HG02840 (cell line): ENCODE results near the gene DCAF6.
"Not testable (repeated sequence)": the region's sequence is repeated elsewhere in the genome, so short reads cannot be mapped to it uniquely, and the experiment has no call there.

ENCODE experiments used
- ATAC-seq: cut with Tn5 transposase; IDR thresholded peaks from one replicate; pipeline ENCODE4 v1.9.1; 2021; ENCODE audit warnings: mild to moderate bottlenecking, moderate library complexity, moderate number of reproducible peaks; ENCODE audit not compliant: unreplicated experiment, low FRiP score

The DCAF6 gene

GRCh38 chr1:168005529-168005928 is 69.0 kb downstream of the DCAF6 start:
- no peak for ATAC-seq

- ATAC-seq: no peak
Measured at GRCh38 chr1:168007691-168008090, 71.2 kb downstream of the DCAF6 start.

DNA sequence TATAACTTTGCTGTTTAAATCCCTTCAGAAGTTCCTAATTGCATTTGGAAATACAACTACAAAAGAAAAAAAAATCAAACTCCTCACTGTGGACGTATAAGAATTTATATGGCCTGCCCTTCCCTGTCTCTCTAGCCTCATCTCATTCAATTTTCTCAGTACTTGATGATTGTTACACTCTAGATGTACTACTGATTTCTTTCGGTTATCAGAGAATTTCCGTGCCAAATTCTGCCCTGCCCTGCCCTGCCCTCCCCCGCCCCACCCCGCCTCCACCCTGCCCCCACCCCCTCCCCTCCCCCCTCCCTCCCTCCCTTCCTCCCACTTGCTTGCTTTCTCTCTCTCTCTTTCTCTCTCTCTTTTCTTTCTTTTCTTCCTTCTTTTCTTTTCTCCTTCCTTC is 72.1 kb downstream of the DCAF6 start:
- no peak for ATAC-seq

DNA sequence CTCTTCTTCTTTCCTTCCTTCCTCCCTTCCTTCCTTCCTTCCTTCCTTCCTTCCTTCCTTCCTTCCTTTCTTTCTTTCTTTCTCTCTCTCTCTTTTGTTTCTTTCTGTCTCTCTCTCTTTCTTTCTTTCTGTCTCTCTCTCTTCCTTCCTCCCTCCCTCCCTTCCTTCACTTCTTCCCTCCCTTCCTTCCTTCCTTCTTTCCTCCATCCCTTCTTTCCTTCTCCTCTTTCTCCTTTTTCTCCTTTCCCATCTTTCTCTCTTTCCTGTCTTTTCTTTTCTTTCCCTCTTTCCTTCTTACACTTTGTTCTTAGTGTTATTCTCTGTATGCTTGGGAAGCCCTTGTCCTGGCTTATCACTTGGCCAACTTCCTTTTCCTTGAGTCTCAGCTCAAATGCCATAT is 72.8 kb downstream of the DCAF6 start:
- no peak for ATAC-seq

DNA sequence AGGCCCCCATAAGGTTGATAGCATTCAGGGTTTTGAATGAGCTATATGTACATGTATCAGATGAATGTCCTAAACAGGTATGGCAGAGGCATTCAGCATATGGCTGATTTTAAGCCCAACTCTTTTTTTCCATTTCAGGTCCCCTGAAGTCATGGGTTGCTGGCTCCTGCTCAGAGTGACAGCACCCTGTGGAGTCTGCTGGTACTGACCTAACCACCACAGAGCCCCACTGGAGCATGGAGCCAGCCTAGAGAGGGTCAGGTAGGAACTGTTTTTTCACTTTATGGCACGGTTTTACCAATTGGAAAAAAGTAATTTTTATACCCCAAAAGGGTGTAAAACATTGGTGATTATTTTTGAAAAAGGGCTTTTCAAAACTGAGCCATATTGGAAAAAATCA is 82.9 kb downstream of the DCAF6 start:
- ATAC-seq: no peak

- ATAC-seq: no peak
Measured at GRCh38 chr1:168031198-168031597, 94.7 kb downstream of the DCAF6 start.

DNA sequence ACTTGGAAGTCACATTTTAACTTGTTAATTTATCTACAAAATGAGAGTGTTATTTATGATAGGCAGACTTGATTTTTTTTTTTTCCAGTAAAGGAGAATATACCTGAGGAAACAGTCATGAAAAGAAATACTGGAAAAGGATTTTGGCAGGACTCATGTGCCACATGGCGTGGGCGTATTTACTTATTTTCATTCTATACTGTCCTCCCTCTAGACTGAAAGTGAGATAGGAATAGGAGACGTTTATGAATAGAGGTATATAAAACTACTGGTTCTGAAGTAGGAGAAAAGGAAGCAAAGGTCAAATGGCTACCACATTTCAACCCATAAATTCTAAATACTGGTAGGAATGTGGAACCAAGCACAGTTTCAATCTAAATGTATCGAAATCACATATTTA is 95.1 kb downstream of the DCAF6 start:
- no peak for ATAC-seq

GRCh38 chr1:168032029-168032428 is 95.5 kb downstream of the DCAF6 start:
- no peak for ATAC-seq

GRCh38 chr1:168035345-168035744 is 98.9 kb downstream of the DCAF6 start:
- no peak for ATAC-seq

DNA sequence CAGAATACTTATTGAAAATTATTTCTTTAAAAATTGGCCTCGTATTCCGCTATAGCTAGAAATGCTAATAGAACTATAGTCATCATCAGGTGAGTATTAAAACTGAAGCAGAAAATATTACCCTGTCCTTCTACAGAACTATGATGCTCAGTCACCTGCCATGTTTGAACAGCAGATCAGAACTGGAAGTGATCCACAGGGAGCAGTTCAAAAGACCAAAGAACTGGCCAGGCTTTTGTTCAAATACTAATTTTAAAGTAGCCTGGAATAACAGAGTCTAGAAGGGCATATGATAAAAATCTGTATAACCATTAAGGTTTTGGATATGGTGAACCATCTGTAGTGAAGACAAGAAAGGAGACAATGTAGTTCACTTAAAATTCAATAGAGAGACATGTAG is 105.9 kb downstream of the DCAF6 start:
- ATAC-seq: no peak

DNA sequence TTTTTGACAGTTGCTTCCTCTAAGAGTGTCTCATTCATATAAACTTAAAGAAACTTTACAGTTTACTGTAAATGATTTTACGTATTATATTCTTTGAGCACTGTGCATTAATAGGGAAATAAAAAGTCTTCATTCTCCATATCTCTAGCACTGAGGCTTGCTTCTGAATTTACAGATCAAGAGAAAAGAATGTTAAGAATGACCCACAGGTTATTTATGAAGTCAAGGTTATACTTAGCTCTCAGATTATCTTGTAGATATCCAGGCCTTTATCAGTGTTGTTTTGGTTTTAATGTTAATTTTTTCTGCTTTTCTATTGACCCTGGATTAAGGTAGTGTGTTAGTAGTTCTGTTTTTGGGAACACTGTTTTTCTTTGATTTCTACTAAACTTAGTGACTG is 108.8 kb downstream of the DCAF6 start:
- no peak for ATAC-seq

DNA sequence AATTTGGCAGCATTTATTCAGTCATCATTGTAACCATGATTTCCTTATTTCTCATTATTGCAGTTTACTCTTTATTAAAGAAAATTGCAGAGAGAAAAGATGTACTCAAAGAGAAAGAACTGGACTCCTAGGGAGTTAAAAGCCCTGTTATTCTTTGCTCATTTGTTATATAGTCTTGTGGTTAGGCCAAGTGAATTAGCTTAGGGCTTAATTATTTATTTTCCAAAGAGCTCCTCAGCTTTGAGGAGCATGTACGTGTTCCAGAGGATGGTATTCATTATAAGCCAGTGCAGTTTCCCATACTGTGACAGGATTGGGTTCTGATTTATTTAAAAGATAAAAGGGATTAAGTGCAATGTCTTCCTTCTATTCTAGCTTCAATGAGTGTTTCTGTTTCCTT is 113.8 kb downstream of the DCAF6 start:
- ATAC-seq: no peak

GRCh38 chr1:168050880-168051279 is 114.4 kb downstream of the DCAF6 start:
- no peak for ATAC-seq

DNA sequence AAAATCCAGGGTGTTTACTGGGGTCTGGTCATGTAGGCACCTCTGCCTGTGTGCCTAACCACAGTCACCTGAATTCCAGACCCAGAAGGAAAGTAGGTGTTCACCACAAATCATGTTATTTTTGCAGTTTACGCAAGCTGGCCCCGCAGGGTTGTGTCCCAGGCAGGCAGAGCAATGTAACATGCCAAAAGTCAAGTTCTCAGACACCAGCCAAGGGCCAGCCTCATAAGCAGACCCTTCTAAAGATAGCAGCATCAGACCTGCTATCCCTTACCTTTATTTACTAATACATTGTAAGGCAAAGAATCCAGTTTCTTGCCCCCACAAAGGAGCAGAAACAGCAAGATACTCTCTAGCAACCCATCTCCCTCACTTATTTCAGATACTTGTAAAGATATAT is 117.2 kb downstream of the DCAF6 start:
- no peak for ATAC-seq

GRCh38 chr1:168054117-168054516 is 117.6 kb downstream of the DCAF6 start:
- no peak for ATAC-seq

GRCh38 chr1:168056152-168056551 is 119.7 kb downstream of the DCAF6 start:
- not testable (repeated sequence) for ATAC-seq

DNA sequence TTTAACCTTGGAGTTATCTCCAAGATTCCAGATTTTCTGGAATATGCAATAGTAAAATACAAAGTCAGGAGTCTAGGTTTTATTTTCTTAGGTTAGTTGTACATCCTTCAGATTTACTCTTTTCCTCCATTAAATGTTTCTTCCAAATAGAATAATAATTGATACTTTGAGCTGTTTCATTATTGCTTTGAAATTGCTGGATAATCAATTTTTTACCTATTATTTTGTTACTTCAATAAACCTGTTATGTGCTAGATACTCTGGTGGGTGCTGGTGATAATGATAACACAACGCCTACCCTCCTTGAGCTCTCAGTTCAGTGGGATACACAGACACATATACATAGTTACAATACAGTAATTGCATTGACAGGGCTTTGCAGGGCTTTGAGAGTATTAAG is 120.9 kb downstream of the DCAF6 start:
- no peak for ATAC-seq

GRCh38 chr1:168057921-168058320 is 121.4 kb downstream of the DCAF6 start:
- ATAC-seq: no peak

DNA sequence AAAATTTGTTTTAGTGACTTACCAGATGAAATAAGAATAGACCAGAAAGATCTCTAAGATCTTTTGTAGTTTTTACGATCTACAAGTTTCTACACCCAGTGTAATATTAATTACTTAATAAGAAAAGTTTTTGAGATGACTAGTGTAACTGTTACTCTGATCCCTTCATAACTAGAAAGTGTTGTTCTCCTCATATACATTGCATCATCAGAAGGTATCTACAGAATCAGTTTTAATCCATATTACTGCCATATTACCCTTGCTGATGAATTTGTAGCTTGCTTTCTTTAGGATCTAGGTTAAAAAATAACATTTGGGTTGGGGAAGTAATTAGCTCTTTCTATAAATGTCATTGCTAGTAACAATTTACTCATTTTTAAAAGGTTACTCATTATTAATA is 127.7 kb downstream of the DCAF6 start:
- ATAC-seq: no peak

- ATAC-seq: no peak
Measured at GRCh38 chr1:168065506-168065905, 129.0 kb downstream of the DCAF6 start.

DNA sequence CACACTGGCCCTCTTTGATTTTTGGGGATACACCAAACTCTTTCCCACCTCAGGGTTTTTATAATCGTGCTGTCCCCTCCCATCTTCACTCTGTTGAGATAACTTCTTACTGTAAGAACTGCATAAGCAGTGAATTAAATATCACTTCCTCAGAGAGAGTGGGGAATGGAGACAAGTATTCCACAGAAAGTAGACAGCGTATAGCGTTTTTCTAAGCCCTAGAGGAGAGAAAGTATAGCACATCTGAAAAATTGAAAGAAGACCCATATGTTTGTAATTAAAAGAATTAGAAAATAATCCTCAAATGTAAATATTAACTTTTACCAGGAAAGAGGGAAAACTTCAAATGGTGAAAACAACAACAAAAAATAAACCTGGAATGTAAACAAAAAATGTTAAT is 132.9 kb downstream of the DCAF6 start:
- ATAC-seq: no peak

DNA sequence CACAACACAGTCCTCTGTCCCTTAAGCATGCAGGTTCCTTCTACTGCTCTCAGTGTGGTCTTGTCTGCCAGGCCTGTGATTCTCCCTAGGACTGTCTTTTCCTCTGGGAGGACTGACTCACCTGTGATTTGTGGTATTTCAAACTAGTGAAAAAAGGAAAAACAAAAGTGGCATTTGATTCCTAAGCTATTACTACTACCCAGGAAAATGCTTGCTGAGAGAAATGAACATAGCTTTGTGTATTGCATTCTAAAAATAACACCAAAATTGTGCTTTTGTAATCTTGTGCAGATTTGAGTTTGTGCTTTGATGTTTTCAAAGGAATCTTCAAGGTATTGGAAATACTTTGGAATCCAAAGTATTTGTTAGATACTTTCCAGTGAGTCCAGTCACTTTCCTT is 143.3 kb downstream of the DCAF6 start:
- ATAC-seq: no peak

DNA sequence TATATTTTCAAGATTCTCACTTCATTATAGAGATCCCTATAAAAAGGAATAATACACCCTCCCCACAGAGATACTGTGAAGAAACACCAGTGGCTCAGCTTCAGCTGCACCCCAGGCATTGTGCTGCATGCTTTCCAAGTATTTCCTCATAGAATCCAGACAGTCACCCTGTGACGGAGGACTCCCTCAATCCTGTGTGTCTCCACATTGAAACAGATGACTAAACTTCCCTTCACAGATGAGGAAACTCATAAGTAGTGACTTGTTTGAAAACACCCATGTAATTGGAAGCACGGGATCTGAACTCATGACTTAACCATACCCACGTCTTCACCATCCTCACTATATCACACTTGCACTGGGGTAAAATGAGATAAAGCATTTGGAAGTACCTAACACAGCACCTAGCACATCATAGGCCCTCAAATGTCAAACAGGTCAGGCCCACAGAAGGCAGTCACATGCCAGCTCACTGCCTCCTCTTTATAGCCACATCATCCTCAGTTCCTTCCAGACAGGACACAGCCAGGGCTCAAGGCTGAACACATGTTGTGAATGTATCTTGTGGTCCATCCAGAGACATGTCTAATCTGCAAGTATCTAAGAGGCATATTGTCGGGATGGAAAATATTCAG is 145.0 kb downstream of the DCAF6 start:
- ATAC-seq: no peak
